GM19043 (cell line): ENCODE measurements around the gene MMP23B.
"Not testable (repeated sequence)": the region's sequence is repeated elsewhere in the genome, so short reads cannot be mapped to it uniquely, and the experiment has no call there.

Source experiments
- ATAC-seq: cut with Tn5 transposase; IDR thresholded peaks from one replicate; pipeline ENCODE4 v1.9.1; 2021; ENCODE audit warnings: low read depth; ENCODE audit not compliant: unreplicated experiment

Gene MMP23B

DNA sequence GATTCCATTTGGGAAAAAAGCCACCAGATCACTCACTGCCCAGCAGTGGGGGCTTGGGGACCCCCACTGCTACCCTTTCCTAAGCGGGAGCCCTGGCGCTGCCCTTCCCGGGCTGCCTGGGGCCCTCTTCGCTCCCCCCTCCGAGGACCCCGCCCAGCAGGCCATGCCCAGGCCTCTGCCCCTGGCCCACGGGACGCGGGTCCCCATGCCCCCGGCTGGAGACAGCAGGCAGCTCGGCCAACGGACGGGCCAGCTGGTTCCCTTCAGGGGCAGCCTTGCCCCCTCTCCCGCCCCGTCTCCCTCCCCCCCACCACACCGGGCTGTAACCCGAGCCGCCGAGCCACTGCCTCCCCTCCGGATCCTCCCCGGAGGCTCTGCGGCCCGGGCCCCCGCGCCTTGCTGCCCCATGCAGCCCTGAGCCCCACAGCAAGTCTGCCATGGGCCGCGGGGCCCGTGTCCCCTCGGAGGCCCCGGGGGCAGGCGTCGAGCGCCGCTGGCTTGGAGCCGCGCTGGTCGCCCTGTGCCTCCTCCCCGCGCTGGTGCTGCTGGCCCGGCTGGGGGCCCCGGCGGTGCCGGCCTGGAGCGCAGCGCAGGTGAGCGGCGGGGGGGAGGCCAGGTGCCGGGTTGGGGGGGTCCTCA lies at the start of gene MMP23B:
Gene MMP23B (plus strand): TSS at position 392 of the 639 bp plus-strand sequence. CDS start 46 bp downstream, at position 438.
- no peak for ATAC-seq

DNA sequence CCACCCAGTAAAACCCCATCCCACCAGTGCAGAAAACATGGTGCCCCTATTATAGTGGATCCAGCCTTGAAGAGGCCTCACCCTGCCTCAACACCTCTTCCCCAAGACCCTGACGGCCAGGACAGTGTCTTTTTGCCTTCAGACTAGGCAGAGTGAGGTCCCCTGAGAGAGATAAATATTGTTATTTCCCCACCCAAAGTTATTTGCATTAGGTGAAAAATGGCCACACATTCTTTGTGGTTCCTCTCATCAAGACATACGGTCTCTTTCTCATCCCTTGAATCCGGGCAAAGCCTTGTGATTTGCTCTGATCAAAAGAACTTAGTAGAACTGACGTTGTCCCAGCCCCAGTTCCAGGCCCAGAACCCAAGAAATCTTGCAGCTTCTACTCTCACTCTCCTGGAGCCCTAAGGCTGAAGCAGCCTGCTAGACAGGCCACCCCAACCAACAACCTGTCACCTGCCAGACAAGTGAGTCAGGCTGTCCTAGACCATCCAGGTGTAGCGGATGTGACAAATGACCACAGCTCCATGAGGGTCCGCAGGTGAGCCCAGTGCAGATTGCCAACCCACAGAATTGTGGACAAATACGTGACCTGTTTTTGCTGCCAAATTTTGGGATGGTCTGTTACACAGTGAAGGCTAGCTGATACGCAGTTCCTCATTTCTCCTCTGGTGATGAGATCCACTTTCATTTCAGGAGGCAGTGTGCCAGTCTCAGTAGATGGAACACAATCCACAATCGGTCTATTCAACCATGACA lies 49.2 kb upstream of the MMP23B start:
- no peak for ATAC-seq

DNA sequence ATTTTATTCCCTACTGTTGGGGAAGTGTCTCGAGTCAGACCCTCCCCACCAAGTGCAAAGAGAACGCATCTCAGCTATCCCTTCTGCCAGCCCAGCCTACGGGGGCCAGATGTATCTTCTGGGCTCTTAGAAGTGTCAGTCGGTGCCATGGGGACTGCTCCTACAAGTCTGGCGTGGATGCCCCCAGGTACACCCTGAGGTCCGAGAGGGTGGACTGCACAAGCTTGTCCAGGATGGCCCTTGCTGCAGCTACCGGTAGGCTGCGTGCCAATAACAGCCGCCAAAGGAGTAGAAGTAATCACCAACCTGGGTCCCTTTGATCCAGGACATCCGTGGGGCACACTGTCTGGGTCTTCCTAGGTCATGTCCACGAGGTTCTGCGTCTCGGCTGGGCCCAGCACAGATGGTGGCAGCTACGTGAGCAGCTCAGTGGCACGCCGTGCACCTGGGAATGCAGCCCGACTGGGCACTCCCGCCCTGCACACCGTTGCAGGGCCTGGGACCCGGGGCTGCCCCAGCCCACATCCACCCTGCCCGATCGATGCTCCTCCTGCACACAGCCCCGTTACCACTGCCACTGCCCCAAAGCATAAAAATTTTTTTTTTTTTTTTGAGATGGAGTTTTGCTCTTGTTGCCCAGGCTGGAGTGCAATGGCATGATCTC lies 48.5 kb upstream of the MMP23B start:
- ATAC-seq = no peak

DNA sequence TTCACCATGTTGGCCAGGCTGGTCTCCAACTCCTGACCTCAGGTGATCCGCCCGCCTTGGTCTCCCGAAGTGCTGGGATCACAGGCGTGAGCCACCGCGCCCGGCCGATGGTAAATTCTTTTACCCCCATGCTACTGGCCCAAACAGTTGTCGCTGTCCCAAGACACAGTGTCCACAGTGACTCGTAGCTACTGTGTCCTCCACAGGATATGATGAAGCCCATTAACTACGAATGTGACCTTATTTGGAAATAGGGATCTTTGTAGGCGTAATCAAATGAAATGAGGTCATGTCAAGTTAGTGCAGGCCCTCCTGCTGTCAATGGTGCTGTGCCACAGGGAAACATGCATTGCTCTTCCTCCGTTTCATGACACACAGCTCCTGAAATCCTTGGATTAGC lies 40.5 kb upstream of the MMP23B start:
- no peak for ATAC-seq

DNA sequence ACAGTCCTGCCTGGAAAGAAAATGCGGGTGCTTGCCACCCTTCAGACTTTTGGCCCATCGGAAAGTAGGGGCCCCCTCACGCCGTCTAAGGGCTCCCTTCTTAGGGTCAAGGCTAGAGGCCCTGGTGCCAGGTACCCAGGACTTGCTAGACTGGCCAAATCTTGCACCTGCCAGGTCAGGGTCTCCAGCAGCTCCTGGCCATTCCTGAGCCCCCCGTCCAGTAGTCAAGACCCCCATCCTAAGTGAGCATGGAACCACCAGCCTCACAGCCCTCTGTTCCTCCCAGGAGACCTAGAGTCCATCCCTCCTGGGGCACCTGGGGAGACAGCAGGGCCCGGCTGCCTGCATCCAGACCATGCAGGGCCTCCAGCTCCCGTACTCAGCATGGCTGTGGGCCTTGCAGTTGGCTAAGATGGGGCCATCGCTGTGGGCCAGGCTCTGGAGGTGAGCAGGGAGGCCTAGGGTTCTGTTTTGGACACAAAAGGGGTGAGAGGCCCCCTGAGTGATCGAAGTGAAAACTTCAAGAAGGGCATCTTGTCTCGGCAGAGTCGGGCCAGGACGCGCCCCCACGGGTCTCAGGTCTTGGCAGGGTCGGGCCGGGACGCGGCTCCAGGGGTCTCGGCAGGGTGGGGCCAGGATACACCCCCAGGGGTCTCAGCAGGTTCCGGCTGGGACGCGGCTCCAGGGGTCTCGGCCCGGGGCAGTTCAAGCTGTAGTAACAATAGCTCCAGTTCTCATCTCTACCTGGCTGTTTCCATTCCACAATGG lies 38.0 kb upstream of the MMP23B start:
- no peak for ATAC-seq

DNA sequence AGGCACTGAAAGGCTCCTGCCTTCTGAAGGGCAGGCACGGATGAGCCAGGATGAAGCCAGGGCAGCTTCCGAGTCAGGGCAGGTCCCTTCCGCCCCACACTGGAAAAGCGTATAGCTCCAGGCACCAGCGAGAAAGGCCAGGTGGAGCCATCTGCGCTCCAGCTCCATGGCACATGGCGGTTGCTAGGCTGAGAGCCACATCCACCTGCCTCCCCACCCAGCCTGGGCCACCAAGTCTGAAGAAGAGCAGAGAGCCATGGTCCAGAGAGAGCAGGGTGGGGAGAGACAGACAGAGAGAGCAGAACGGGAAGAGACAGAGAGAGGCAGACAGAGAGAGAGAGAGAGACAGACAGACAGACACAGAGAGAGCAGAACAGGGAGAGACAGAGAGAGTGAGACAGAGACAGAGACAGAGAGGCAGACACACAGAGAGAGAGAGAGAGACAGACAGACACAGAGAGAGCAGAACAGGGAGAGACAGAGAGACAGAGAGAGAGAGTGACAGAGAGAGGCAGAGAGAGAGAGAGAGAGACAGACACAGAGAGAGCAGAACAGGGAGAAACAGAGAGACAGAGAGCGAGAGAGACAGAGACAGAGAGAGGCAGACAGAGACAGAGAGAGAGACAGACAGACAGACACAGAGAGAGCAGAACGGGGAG lies 37.2 kb upstream of the MMP23B start:
- ATAC-seq = no peak

DNA sequence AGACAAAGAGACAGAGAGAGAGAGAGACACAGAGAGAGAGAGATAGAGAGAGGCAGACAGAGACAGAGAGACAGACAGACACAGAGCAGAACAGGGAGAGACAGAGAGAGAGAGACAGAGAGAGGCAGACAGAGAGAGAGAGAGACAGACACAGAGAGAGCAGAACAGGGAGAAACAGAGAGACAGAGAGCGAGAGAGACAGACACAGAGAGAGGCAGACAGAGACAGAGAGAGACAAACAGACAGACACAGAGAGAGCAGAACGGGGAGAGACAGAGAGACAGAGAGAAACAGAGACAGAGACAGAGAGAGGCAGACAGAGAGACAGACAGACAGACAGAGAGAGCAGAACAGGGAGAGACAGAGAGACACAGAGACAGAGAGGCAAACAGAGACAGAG lies 36.6 kb upstream of the MMP23B start:
- not testable (repeated sequence) for ATAC-seq

DNA sequence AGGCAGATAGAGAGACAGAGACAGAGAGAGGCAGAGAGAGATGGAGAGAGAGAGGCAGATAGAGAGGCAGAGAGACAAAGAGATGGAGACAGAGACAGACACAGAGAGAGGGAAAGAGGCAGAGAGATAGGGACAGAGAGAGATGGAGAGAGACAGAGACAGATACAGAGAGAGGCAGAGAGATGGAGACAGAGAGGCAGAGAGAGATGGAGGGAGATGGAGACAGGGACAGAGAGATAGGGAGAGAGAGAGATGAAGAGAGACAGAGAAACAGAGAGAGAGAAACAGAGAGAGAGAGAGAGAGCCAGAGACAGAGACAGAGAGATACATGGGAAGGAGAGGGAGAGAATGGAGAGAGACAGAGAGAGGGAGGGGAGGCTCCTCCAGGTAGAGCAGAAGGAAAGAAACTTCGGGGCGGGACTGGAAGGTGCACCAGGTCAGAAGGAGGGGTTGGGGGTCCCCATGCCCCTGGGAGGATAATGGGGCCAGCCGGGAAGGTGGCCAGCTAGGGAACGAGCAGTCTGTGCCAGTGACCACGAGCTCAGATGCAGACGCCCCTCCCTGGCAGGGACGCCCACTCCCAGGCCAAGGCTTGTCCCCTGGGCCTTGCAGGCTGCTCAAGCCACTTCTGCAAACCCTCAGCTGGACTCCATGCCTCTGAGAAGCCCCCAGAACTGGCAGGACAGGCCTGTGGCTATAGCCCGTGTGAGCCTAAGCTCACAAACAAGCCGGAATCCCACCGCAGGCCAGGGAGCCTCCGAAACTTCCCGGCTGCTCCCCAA lies 35.3 kb upstream of the MMP23B start:
- ATAC-seq = no peak

DNA sequence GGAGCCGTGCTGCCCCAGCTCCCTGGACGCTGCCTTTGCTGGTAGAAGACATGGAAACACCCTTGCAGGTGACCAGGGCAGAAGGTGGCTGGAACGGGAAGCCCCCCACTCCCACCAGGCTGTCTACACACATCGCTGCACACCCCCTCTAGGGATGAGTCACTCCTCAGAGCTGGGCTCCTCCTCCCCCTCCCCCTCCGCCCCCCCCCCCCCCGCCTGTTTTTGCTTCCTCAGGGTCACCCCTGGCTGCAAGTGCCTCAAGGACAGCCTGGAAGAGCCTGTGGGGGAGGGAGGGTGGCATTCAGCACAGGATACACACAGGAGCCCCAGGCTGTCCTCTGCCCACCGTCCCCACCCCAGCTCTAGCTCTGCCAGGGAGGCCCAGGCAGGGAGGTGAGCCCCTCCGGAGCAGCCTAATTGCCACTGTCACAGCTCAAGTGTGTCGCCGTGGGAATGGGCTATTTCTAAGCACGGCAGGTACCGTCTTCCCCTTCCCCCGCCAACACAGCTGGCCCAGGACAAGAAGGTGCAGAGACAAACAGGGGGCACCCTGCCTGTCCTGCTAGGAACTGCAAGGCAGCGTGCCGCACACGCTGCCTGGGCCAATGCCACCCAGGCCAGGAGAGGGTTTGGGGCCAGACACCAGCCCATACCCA lies 34.6 kb upstream of the MMP23B start:
- ATAC-seq = no peak

DNA sequence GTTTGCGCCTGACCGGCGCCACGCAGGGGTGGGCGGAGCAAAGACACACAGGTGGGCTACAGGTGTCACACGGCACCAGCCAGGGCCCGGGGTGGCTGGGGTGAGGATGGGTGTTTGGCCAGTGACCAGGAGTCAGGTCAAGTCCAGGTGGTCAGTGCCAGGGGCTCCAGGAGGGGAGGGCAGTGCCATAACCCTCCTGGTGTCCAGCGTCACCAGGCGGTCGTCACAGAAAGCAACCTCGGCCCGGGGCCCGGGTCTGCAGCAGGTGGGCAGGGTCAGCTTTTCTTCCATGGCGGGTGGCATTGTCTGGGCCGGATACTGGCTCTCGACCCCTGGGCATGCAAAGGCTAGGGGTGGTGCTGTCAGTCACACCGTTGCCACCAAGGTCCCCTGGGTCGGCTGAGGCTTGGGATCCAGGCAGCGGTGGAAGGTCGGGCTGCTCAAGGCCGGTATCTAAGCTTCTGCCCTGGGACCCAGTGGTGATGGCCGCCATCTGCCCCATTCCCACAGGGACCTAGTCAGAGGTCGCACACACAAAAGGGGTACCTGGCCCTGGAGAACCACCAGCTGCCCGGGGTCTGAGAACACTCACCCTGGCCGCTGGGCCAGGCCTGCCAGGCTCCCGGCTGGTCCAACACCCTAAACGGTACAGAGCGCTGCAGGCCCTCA lies 33.8 kb upstream of the MMP23B start:
- ATAC-seq = no peak

DNA sequence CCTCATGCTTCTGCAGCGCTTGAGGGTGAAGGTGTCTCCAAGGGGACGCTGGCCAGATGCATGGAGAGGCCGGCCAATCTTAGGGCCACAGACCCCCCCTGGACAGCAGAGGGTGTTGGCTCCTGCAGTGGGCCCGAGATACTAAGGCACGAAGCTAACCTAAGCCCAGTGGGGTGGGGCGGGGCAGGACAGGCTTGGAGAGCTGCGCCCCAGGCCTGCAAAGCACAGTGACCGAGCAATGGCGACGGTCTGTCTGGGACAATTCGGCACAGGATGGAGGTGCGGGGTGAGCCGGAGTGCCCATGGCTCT lies 33.3 kb upstream of the MMP23B start:
- no peak for ATAC-seq

DNA sequence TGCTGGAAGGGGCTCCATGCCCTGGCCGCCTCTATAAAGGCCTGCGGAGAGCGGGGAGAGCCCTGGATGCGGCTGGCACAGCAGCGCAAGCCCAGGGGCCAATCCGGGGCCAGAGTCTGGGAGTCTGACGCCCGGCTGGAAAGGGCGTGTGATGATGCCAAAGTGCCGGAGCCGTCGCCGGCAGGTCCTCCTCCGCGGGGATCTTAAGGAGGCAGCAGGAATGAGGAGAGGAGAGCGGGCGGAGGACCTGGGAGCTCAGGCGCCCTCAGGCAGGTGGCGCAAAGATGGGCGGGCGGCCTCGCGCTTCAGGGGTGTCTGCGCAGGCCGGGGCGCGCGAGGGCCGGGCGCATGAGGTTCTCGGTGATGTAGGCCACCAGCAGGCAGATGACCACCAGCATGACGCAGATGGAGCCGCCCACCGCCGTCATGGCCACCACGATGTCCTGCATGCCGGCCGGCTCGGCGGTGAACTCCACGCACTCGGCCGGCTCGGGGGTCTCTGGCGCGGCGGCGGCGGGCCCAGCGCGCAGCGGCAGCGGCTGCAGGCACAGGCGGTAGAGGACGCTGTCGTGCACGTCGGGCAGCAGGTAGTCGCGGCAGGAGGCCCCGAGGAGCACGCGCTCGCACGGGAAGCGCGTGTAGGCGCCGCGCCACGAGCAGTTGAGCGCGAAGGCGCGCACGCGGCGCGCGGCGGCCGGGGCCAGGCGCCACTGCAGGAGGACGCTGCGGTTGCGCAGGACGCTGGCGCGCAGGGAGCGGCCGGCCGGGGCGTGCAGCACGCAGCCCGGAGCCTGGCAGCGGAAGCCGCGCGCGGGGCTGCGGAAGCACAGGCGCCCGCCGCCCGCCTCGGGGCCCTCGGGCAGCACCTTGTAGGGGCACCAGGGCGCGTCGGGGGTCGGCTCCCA lies 32.7 kb upstream of the MMP23B start:
- ATAC-seq = no peak

DNA sequence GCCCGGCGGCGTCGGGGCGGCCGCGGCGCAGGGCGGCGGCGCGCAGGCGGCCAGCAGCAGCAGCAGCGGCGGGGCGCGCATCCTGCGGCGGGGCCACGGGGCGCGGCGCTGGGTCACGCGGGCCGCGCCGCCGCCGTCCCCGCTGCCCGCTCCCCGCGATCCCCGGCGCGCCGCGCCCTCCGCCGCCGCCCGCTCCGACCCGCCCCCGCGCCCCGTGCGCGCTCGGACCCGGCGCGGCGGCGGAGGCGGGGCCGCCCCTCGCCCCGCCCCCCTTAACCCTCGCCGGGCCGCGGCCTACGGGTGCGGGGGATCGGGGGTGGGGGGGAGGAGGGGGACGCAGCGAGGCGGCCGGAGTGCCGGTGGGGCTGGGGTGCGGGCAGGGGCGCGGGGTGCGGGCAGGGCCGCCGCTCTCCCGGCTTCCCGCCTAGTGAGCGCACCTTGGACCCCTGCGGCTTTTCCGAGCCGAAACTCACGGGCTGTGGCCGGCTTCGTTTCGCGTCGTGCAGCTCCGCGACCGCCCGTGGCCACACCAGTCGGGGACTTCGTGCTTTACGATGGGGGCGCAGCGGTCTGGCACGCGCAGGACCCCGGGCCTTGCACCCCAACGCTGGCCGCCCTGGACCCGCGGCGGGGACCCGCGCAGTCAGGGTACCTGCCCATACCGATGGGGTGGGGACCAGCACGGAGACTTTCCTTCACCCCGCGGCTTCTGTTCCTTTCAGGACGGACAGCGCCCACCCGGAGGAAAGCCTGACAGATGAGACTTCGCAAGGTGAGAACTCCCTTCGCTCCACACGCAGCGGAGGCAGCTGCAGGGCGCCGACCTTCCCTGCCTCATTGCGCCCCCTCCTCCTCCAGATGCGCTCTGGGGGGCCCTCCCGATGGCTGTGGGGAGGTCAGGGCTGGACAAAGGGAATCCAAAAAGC lies 31.8 kb upstream of the MMP23B start, which contains the start of gene FNDC10:
Gene FNDC10 (minus strand): TSS at position 201 of the 926 bp plus-strand sequence. CDS start 120 bp downstream, at position 81.
- ATAC-seq = no peak

DNA sequence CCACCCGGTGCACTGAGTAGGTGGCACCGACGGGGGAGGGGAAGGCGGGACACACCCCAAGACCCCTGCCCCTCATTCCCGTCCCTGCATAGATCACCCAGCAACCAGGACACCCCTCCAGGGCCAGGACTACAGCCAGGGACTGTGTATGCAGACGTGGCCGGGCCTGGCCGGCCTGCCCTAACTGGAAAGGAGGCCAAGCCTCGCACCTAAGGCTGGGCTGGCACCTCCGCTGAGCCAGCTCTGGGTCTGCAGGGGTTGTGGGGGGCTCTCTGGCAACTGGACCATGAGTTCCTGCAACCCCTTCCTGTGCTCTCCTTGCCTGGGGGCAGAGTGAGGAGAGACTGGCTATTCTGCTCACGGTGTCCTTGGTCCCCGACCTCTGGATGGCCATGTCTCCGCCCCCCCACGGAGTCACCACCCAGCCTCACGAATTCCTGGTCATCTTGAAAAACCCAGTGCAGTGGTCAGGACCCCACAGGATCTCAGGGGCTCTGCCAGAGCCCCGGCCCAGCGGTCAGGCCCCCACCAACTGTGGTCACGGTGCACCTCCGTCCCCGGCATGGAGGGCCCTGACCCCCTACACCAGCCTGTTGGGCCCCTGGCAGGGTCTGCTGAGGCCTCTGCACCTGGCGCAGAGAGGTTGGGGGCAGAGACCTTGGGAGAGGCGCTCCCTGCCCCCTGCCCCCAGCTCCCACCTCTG lies 31.0 kb upstream of the MMP23B start:
- no peak for ATAC-seq

DNA sequence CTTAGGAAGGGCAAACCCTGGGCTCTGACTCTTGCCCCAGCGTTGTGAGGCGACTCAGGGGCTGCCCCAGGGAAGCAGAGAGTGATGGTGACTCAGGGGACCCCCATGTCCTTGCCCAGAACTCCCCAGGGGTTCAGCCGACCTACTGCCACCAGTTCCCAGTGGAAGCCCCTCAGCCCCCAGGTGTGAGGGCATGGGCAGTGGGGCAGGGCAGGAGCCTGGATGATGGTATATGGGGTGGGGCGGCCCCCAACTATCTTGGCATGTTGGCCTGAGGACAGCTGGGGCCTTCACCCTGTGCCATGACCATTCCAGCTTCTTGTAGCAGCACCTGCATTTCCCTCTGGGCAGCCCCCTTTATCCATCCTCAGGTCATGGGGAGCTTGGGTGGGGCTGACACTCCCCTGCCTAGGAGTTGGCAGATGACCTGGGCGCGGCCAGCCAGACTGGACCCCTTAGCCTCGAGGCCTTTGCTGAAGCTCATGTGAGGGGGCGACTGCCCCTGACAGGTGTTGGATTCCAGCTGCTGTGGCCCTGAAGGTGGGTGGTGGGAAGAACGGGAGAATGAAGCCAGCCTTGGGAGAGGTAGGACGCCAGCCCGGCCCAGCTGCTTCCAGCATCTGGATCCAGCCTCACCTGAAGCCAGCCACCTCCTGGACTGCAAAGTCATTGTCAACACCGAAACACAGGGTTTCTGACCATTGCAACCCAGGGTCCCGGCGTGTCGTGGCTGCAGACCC lies 30.2 kb upstream of the MMP23B start:
- ATAC-seq = no peak
